SK-N-MC (cell line): ENCODE measurements around the gene AUTS2.

Experiments used
- DNase-seq: peaks from one replicate; pipeline ENCODE4 v3.0.0-alpha.2; 2011; ENCODE audit warnings: low read depth, low spot score
- H3K27ac ChIP-seq: fragments of 200-600 bp; sonication (generic); 2 replicates; pipeline ENCODE4 v1.5.1; 2016; ENCODE audit warnings: mixed run types
- H3K36me3 ChIP-seq: fragments of 200-600 bp; sonication (generic); 2 replicates; pipeline ENCODE4 v1.6.1; 2017; ENCODE audit warnings: antibody characterized with exemption, low read length, mixed read lengths; ENCODE audit not compliant: insufficient read depth
- H3K4me3 ChIP-seq: fragments of 200-600 bp; sonication (generic); 2 replicates; pipeline ENCODE4 v1.5.1; 2016
- H3K9ac ChIP-seq: fragments of 200-600 bp; sonication (generic); 2 replicates; pipeline ENCODE4 v1.8.0; 2017; ENCODE audit warnings: mixed run types, mixed read lengths; ENCODE audit not compliant: insufficient read length
- H3K9me3 ChIP-seq: fragments of 200-600 bp; sonication (generic); 2 replicates; pipeline ENCODE4 v1.6.1; 2017; ENCODE audit warnings: low read depth, mild to moderate bottlenecking, antibody characterized with exemption, low read length, moderate library complexity, mixed read lengths
- EZH2 ChIP-seq: fragments of 200-600 bp; sonication (generic); IDR thresholded peaks from one replicate; pipeline ENCODE4 v1.6.1; 2017; ENCODE audit warnings: antibody characterized with exemption
- FOXP2 ChIP-seq: optimal IDR thresholded peaks from 2 replicates; pipeline ENCODE3; 2011; ENCODE audit warnings: mild to moderate bottlenecking, moderate library complexity; ENCODE audit not compliant: insufficient read depth; ENCODE audit errors: extremely low read length, control extremely low read depth
- POLR2AphosphoS5 ChIP-seq: IDR thresholded peaks from 2 replicates; pipeline ENCODE4 v1.6.1; 2012; ENCODE audit warnings: mild to moderate bottlenecking, low read depth, low read length, borderline replicate concordance

Gene AUTS2

DNA sequence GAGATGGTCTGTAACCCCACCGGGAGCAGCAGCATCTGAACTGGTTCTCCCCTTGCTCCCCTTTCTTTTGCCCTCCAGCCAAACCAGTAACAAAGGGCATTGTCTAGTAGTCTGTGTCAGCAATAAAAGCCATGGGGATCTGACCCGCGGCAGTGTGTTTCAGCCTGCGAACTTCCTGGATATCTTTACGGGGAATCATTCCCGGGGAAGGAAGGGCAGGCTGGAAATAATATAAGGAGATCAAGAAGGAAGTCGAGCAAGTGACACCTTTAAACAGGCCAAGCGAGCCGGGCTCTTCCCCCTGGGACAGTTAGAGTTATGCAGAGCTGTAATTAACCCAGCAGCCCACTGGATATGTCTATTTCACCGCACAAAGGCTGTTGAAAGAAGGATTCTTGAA is 872.5 kb downstream of the AUTS2 start:
- Histone ChIP-seq H3K9me3 (no peaks in the 10 kb centered on the region), H3K4me3 (no peak overlapping the region), H3K36me3 (no peaks in the 10 kb centered on the region), H3K9ac (no peak overlapping the region), H3K27ac (no peak overlapping the region)
- TF ChIP-seq EZH2 (no peak), FOXP2 (no peak), POLR2AphosphoS5 (no peak)
- no peak for DNase-seq

DNA sequence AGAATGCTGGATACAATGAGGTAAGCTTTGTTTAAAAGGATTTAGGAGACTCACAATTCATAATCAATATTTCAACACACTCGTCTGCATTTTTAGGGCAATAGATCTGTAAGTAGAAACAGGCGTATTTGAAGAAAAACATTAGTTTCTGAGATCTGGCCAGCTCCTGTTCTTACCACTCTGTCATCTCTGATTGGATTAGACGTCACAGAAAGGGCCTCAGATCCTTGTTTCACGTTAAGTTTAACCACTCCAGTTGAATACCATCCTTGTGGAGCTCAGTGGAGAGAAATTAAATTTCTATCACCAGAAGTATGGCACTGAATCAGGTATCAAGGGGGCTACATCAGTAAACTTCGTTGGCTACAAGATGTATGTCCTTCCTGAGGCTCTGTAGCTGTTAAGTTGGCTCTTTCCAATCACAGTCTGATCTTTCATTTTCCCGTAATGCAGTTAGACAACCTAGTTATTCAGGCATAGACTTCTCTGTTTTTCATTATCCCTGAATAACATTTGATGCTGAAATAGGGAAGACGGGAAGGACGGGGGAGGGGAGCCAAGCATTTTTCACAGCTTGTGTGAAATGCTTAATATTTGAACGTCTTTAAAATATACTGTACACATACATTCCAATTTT is 874.4 kb downstream of the AUTS2 start:
- TF ChIP-seq FOXP2: no peak
- TF ChIP-seq POLR2AphosphoS5: no peak
- no peak for TF ChIP-seq EZH2
- no peak overlapping the region for H3K4me3 ChIP-seq
- H3K36me3 ChIP-seq: no peaks in the 10 kb centered on the region
- no peak for DNase-seq
- no peaks in the 10 kb centered on the region for H3K9me3 ChIP-seq
- H3K27ac ChIP-seq: no peak overlapping the region
- no peak overlapping the region for H3K9ac ChIP-seq

DNA sequence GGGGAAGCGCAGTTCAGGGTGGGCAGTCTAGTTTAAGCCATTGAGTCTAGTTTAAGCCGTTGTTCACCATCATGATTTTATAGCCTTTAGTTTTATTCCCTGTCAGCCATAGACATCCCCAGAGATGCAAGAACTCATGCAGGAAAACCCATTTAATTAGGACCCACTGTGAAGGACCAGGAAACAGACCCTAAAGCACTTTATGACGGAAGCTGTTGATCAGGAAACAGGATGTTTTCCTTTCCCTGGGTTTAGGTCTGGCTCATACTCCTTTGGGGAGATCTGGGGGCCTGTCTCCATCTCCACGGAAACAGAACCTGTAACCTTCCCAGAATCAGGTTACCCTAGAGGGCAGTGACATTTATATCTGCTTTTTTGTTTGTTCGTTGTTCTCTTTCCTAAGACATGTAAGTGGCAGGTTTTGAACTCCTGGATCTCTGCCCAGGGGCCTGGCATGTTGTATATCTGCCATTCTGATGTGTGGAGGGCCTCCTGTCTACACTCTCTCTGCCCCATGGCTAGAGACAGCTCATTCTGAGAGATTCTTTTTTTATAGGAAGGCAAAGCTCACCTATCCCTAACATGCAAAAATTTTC is 876.5 kb downstream of the AUTS2 start:
- no peak for TF ChIP-seq POLR2AphosphoS5
- TF ChIP-seq FOXP2: peak; percentile 90
- no peak for TF ChIP-seq EZH2
- no peak overlapping the region for H3K4me3 ChIP-seq
- H3K9ac ChIP-seq: no peak overlapping the region

DNA sequence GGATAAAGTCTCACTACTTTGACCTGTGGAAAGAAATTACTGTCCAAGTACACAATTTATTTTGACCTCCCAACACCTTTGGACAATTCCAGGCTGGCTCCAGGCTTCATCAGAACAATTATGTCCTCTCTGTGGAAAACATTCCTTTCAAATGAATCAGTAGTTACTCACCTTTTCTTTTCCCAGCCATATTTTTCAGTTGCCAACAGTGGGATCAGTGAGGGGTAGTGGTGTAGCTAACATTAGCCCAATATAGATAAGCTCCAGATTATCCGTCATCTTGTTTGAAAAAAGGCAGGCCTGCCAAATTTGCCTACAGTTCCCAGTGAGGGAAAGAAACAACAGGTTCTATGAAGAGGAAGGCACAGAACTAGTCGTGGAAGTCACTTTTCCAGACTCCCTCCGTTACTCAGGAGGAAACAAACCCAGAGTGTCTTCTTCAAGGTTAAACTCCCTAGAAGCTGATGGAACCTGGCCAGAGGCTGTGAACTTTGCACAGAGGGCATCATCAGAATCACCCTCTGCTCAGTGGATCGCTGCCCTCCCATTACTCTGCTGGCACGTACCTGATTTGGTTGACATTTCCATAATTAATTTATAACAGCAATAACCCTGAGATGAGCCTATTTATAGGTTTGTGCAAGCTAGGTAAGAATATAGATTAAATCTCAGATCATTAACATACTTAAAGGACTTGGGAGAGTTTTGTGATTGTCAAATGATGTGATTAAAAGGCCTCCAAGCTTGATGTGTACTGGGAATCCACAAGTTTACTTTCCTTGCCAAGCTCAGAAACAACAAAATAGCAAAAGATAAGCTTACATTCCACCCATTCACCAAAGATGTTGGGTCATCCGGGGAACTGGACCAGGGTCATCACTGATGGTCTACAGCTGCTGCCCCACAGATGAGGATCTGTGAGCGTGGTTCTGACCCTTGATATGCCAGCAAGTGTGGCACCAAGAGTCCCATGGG is 879.0 kb downstream of the AUTS2 start:
- TF ChIP-seq EZH2 (no peak), FOXP2 (no peak), POLR2AphosphoS5 (no peak)
- no peaks in the 10 kb centered on the region for H3K36me3 ChIP-seq
- no peak for DNase-seq
- no peaks in the 10 kb centered on the region for H3K9me3 ChIP-seq
- no peak overlapping the region for H3K9ac ChIP-seq
- H3K27ac ChIP-seq: no peak overlapping the region
- no peak overlapping the region for H3K4me3 ChIP-seq

More for the DNA sequence above, 876.5 kb downstream of the AUTS2 start:
- Histone ChIP-seq H3K36me3 (no peaks in the 10 kb centered on the region), H3K9me3 (no peaks in the 10 kb centered on the region), H3K27ac (no peak overlapping the region)
- no peak for DNase-seq

DNA sequence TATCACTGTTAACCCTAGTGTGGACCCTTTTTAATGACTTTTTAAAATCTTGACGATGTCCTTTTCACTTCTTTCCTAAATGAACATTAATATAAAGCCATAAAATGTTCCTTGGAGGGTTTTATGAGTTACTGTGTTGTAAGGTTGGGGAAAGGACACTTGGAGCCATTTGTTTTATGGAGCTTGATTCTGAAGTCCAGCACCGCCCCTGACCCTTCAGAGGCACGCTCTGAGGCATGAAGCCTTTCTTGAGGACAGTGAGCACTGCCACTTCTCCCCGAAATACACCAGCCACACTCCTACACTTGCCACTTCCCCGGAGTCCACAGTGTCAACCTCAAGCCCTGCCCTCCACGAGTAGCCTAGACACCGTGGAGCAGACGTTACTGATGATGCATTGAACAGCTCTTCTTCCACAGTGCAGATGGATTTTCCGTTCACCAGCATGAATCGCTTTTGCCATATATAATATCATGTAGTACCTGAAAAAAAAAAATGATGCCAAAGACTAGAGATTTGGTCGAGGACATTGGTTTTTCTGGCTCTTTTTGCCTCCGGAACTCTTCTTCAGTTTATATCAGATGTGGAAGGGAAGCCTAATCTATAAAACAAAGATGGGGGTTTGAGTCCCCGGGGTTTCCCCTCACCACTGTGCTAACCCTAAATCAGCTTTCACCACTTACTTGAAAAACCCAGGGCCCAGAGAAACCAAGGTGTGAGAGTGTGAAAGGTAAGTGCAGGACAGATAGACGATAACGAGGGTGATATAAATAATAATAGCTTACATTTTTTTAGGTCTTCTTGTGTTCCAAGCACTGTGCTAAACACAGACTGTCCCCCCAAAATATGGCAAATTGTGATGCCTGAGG is 881.1 kb downstream of the AUTS2 start:
- no peaks in the 10 kb centered on the region for H3K9me3 ChIP-seq
- H3K36me3 ChIP-seq: no peaks in the 10 kb centered on the region
- no peak overlapping the region for H3K9ac ChIP-seq
- H3K27ac ChIP-seq: no peak overlapping the region
- no peak for TF ChIP-seq EZH2
- TF ChIP-seq FOXP2: no peak
- TF ChIP-seq POLR2AphosphoS5: no peak
- no peak for DNase-seq
- H3K4me3 ChIP-seq: no peak overlapping the region

DNA sequence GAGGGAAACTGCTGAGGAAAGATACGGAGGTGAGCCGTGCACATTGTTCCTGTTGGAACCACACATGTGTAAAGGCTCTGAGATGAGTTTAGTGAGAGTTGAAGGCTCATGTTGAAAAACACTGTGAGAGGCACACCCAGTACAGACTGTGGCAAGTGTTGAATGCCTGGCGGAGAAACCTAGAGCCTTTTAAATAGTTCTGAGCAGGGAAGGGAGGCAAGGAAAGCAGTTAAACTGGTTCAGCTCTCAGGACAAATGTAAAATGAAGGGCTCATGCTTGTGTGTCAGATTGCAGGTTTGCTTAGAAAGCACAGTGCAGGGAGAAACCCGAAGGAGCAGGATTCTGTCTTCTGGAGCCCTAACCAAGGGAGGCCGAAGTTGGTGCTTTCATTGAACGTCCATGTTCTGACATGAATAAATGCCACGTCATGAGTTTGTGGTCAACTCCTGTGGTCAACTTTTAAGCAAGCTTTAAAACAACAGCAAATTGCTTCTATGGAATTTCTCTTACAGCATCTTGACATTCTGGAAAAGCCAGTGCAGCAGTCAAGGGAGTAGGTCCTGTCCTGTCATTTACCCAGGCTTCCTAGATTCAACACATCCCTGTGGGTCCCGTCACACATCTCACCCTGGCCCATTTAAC is 882.8 kb downstream of the AUTS2 start:
- H3K36me3 ChIP-seq: no peaks in the 10 kb centered on the region
- DNase-seq: no peak
- TF ChIP-seq FOXP2 (no peak), POLR2AphosphoS5 (no peak), EZH2 (no peak)

DNA sequence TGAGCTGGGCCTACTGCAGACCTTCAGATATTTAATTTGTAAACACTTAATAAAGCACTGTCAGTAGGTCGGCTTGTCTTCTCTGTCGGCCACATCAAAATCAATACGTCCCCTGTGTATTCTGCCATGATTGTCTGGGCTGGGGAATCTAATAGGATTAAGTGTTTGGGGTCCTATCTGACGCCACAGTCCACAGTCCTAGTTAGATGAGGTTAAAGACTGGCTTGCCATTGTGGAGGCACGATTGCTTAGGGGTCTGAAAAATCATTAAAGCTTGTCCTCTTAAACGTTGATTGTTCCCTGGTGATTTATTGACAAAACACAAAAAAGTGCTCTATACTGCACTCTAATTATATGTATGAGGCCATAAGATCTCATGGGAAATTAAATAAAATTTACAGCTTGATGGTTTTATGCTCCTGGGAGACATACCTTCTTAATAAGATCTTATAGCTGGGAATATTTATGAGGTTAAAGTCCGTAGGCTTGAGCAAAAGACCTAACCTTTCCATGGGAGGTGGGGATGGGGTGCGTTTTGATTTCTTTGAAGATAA is 883.4 kb downstream of the AUTS2 start:
- H3K9ac ChIP-seq: no peak overlapping the region
- TF ChIP-seq EZH2 (no peak), FOXP2 (no peak), POLR2AphosphoS5 (no peak)
- no peak for DNase-seq
- H3K36me3 ChIP-seq: no peaks in the 10 kb centered on the region
- H3K27ac ChIP-seq: no peak overlapping the region
- no peak overlapping the region for H3K4me3 ChIP-seq
- H3K9me3 ChIP-seq: no peaks in the 10 kb centered on the region

More for the DNA sequence above, 882.8 kb downstream of the AUTS2 start:
- no peak overlapping the region for H3K4me3 ChIP-seq
- H3K9me3 ChIP-seq: no peaks in the 10 kb centered on the region
- no peak overlapping the region for H3K9ac ChIP-seq
- H3K27ac ChIP-seq: no peak overlapping the region
